ENCODE measurements around the gene ZNF280C. TPM values are rescaled to one million over a fixed set of nuclear protein-coding genes. Genes with fewer than 3 reads are reported as not detected.

ZNF280C gene
- total and polyA plus RNA-seq, 2 of the 13 experiments (the other 11 are each of a cell fraction or from before 2014, with no cell fraction given) = 3.0 to 3.3 TPM

- TF ChIP-seq PRDM10 (CRISPR knock-in tag; IDR thresholded peaks at IDR 0.05; ENCODE audit: low read depth) = no peak
- peak; percentile 83 for TF ChIP-seq POGZ (CRISPR knock-in tag; IDR thresholded peaks at IDR 0.05)
- no peak for TF ChIP-seq SIX4 (CRISPR knock-in tag; IDR thresholded peaks at IDR 0.05)
- 0 out of 2 replicates have a peak, but pooled peaks have one; percentile 15 for TF ChIP-seq SIN3A (IDR thresholded peaks at IDR 0.05; ENCODE audit: borderline replicate concordance, low read depth, low read length)
- TF ChIP-seq, protein P1, sequence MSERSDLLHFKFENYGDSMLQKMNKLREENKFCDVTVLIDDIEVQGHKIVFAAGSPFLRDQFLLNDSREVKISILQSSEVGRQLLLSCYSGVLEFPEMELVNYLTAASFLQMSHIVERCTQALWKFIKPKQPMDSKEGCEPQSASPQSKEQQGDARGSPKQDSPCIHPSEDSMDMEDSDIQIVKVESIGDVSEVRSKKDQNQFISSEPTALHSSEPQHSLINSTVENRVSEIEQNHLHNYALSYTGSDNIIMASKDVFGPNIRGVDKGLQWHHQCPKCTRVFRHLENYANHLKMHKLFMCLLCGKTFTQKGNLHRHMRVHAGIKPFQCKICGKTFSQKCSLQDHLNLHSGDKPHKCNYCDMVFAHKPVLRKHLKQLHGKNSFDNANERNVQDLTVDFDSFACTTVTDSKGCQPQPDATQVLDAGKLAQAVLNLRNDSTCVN (CRISPR knock-in tag; IDR thresholded peaks at IDR 0.05; ENCODE audit: borderline replicate concordance) = peak; percentile 69
- TF ChIP-seq ZBTB44 (CRISPR knock-in tag; IDR thresholded peaks at IDR 0.05) = no peak
- TF ChIP-seq, protein P2, sequence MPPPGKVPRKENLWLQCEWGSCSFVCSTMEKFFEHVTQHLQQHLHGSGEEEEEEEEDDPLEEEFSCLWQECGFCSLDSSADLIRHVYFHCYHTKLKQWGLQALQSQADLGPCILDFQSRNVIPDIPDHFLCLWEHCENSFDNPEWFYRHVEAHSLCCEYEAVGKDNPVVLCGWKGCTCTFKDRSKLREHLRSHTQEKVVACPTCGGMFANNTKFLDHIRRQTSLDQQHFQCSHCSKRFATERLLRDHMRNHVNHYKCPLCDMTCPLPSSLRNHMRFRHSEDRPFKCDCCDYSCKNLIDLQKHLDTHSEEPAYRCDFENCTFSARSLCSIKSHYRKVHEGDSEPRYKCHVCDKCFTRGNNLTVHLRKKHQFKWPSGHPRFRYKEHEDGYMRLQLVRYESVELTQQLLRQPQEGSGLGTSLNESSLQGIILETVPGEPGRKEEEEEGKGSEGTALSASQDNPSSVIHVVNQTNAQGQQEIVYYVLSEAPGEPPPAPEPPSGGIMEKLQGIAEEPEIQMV (CRISPR knock-in tag; IDR thresholded peaks at IDR 0.05; ENCODE audit: low read depth) = no peak
- TF ChIP-seq SNAPC4 (CRISPR knock-in tag; IDR thresholded peaks at IDR 0.05) = no peak
- no peak for TF ChIP-seq ZNF7 (CRISPR knock-in tag; IDR thresholded peaks at IDR 0.05)
- no peak for TF ChIP-seq REL (CRISPR knock-in tag; conservative IDR thresholded peaks at IDR 0.05)
- TF ChIP-seq ZNF607 (CRISPR knock-in tag; IDR thresholded peaks at IDR 0.05; ENCODE audit: borderline replicate concordance) = peak; percentile 84; the same call in 1 of the 2 replicates
- no peak for TF ChIP-seq KDM5A (IDR thresholded peaks at IDR 0.05; ENCODE audit: borderline replicate concordance, low read length)
- no peak for TF ChIP-seq TRIM24 (CRISPR knock-in tag; IDR thresholded peaks at IDR 0.05)
- no peak for TF ChIP-seq PLRG1 (conservative IDR thresholded peaks at IDR 0.05)
- TF ChIP-seq ZNF446 (CRISPR knock-in tag; IDR thresholded peaks at IDR 0.05) = 0 out of 2 replicates have a peak, but pooled peaks have one; percentile 29
Measured at GRCh38 chrX:130268449-130269170, at the start of gene ZNF280C (continued).
